Esophagus squamous epithelium (tissue), 4 donors: ENCODE data around the gene GLB1L3.

Experiments used
- CTCF ChIP-seq, 6 experiments: fragments of 450-650 bp in 4 of 6; fragments of 200-600 bp in 2 of 6; sonication (generic) in 2 of 6; IDR thresholded peaks; one replicate each; pipeline ENCODE4 v1.5.1; 2016 to 2019; ENCODE audit warnings: antibody characterized with exemption in 6 of 6, mild to moderate bottlenecking in 4 of 6, moderate library complexity in 4 of 6
- POLR2A ChIP-seq, 4 donors: fragments of 450-650 bp; IDR thresholded peaks; one replicate each; pipeline ENCODE4 v1.6.1; 2017; ENCODE audit warnings: antibody characterized with exemption in 4 of 4, mild to moderate bottlenecking in 4 of 4, moderate library complexity in 3 of 4

GRCh38 chr11:134358165-134358855 is 82.1 kb downstream of the GLB1L3 start:
- TF ChIP-seq POLR2A (IDR thresholded peaks at IDR 0.05) = no peak
- TF ChIP-seq CTCF (IDR thresholded peaks at IDR 0.05) = no peak
